GM06990 (cell line): ENCODE results near the gene KIF26B.

Source experiments
- DNase-seq: peaks from one replicate; pipeline ENCODE4 v3.0.0-alpha.2; 2011; ENCODE audit not compliant: insufficient read length; ENCODE audit errors: extremely low read depth
- H3K27me3 ChIP-seq: replicated peaks from 2 replicates; pipeline ENCODE4 v1.6.0; 2011; ENCODE audit warnings: low read length; ENCODE audit not compliant: control insufficient read depth, insufficient read depth
- H3K36me3 ChIP-seq: 2 replicates; pipeline ENCODE4 v1.5.1; 2011; ENCODE audit warnings: low read length; ENCODE audit not compliant: control insufficient read depth, insufficient read depth
- H3K4me3 ChIP-seq: replicated peaks from 2 replicates; pipeline ENCODE4 v1.5.1; 2011; ENCODE audit warnings: low read depth, mild to moderate bottlenecking, control low read depth, low read length
- CTCF ChIP-seq: IDR thresholded peaks from 2 replicates; pipeline ENCODE4 v1.5.1; 2011; ENCODE audit warnings: low read length, control low read depth, mild to moderate bottlenecking, inconsistent platforms; ENCODE audit not compliant: insufficient read depth, poor library complexity, severe bottlenecking

Gene KIF26B

GRCh38 chr1:245589906-245590305 is 435.1 kb downstream of the KIF26B start:
- no peak overlapping the region for H3K4me3 ChIP-seq
- no peak for TF ChIP-seq CTCF
- no peaks in the 10 kb centered on the region for H3K27me3 ChIP-seq
- no peaks in the 10 kb centered on the region for H3K36me3 ChIP-seq
- no peak for DNase-seq

- DNase-seq: no peak
- TF ChIP-seq CTCF: no peak
- no peaks in the 10 kb centered on the region for H3K27me3 ChIP-seq
- H3K36me3 ChIP-seq: no peaks in the 10 kb centered on the region
- H3K4me3 ChIP-seq: no peak overlapping the region
Measured at GRCh38 chr1:245590726-245591125, 435.9 kb downstream of the KIF26B start.

DNA sequence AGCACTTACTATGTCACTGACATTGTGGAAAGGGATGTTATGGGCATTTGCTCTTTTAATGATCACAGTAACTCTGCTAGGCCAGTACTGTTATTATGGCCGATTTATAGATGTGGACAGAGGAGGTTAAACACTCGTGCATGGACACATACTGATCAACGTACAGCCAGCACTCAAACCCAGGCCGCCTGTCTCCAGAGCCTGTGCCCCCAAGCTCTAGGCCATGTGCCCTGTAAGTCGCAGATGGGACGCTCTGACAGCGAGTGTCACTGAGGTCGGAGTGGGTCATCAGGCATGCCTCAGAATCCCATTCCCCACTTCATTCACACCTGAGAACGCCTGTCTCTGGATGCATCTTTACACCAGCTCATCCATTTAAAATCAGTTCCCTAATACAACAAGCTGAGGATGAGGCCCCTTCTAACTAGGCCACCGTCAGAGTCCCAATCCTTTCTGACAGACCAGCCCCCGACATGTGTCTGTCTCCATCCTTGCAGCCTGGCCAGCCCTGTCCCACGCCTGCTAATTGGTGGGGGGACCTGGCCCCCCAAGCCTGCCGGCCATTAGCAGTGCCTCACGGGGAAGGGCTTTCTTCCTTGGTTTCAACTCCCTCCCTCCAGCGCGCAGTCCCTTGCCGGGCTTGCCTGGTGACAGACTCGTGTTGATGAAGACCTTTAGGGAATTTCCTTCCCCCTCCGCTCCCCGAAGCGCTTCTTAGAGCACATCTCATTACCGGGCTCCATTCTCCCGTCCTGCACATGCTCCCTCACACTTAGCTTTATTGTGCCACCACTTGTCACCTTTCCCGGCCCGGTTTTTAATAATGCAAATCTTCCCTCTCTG is 436.8 kb downstream of the KIF26B start:
- no peak overlapping the region for H3K4me3 ChIP-seq

DNA sequence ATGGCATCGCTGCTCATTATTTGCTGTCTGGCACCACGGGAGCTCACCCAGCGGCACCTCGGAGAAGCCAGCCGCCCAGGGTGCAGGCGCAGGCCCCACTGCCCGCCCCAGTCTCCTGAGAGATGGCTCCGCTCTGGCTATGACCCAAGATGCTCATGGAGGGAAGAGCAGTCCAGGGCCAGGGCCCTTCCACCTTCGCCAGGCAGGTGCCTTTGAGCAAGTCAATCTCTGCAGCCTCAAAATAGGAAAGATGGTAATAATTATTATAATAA is 437.3 kb downstream of the KIF26B start:
- no peak for TF ChIP-seq CTCF
- no peak overlapping the region for H3K4me3 ChIP-seq
- no peak for DNase-seq

More for the DNA sequence above, 436.8 kb downstream of the KIF26B start:
- Histone ChIP-seq H3K27me3 (no peaks in the 10 kb centered on the region), H3K36me3 (no peaks in the 10 kb centered on the region)
- no peak for TF ChIP-seq CTCF
- no peak for DNase-seq

GRCh38 chr1:245598524-245599305 is 443.9 kb downstream of the KIF26B start:
- no peak for TF ChIP-seq CTCF
- Histone ChIP-seq H3K4me3 (no peak overlapping the region), H3K27me3 (no peaks in the 10 kb centered on the region), H3K36me3 (no peaks in the 10 kb centered on the region)
- DNase-seq: no peak

More for the DNA sequence above, 437.3 kb downstream of the KIF26B start:
- Histone ChIP-seq H3K36me3 (no peaks in the 10 kb centered on the region), H3K27me3 (no peaks in the 10 kb centered on the region)
